Measurements from ENCODE around the gene UGT1A7.

The UGT1A7 gene

GRCh38 chr2:233671290-233672161, 10.2 kb upstream of the UGT1A7 start, which contains the start of gene UGT1A9:
UGT1A9 (plus strand) TSS chr2:233671898; CDS start chr2:233671935, 37 bp downstream.
- H3K27me3 ChIP-seq (ENCODE audit: insufficient read depth, insufficient read length) = no peaks in the 10 kb centered on the region
- no peaks in the 10 kb centered on the region for H3K9me3 ChIP-seq (ENCODE audit: insufficient read depth, low read length)
- DNase-seq (ENCODE audit: low read depth, low spot score) = no peak
- H3K4me3 ChIP-seq (ENCODE audit: insufficient read length, low read depth) = no peak within 1 kb of the TSS
- TF ChIP-seq YY1 (IDR thresholded peaks at IDR 0.05; ENCODE audit: insufficient read depth, insufficient read length) (no peak), ZNF274 (IDR thresholded peaks at IDR 0.05; ENCODE audit: low read depth, low read length) (no peak), SUZ12 (IDR thresholded peaks at IDR 0.05; ENCODE audit: extremely low read depth, insufficient read depth, insufficient read length) (no peak)
- H3K36me3 ChIP-seq (ENCODE audit: insufficient read depth, insufficient read length, low read length) = no peaks in the 10 kb centered on the region
- H3K4me1 ChIP-seq (ENCODE audit: insufficient read depth, insufficient read length) = no peaks in the 10 kb centered on the region
- H3K9ac ChIP-seq (ENCODE audit: insufficient read length, low read depth) = no peak within 1 kb of the TSS

- Histone ChIP-seq H3K9me3 (ENCODE audit: insufficient read depth, low read length) (no peaks in the 10 kb centered on the region), H3K4me3 (ENCODE audit: insufficient read length, low read depth) (no peak overlapping the region), H3K4me1 (ENCODE audit: insufficient read depth, insufficient read length) (no peaks in the 10 kb centered on the region), H3K36me3 (ENCODE audit: insufficient read depth, insufficient read length, low read length) (no peaks in the 10 kb centered on the region), H3K27me3 (ENCODE audit: insufficient read depth, insufficient read length) (no peaks in the 10 kb centered on the region), H3K9ac (ENCODE audit: insufficient read length, low read depth) (no peak overlapping the region)
- no peak for DNase-seq (ENCODE audit: low read depth, low spot score)
- TF ChIP-seq YY1 (IDR thresholded peaks at IDR 0.05; ENCODE audit: insufficient read depth, insufficient read length) (no peak), ZNF274 (IDR thresholded peaks at IDR 0.05; ENCODE audit: low read depth, low read length) (no peak), SUZ12 (IDR thresholded peaks at IDR 0.05; ENCODE audit: extremely low read depth, insufficient read depth, insufficient read length) (no peak)
Measured at GRCh38 chr2:233672886-233673285, 8.8 kb upstream of the UGT1A7 start.

GRCh38 chr2:233673896-233674295, 7.8 kb upstream of the UGT1A7 start:
- H3K36me3 ChIP-seq (ENCODE audit: insufficient read depth, insufficient read length, low read length) = no peaks in the 10 kb centered on the region
- no peaks in the 10 kb centered on the region for H3K9me3 ChIP-seq (ENCODE audit: insufficient read depth, low read length)
- H3K9ac ChIP-seq (ENCODE audit: insufficient read length, low read depth) = no peak overlapping the region
- H3K27me3 ChIP-seq (ENCODE audit: insufficient read depth, insufficient read length) = no peaks in the 10 kb centered on the region
- no peak overlapping the region for H3K4me3 ChIP-seq (ENCODE audit: insufficient read length, low read depth)
- no peaks in the 10 kb centered on the region for H3K4me1 ChIP-seq (ENCODE audit: insufficient read depth, insufficient read length)
- no peak for TF ChIP-seq YY1 (IDR thresholded peaks at IDR 0.05; ENCODE audit: insufficient read depth, insufficient read length)
- TF ChIP-seq ZNF274 (IDR thresholded peaks at IDR 0.05; ENCODE audit: low read depth, low read length) = no peak
- TF ChIP-seq SUZ12 (IDR thresholded peaks at IDR 0.05; ENCODE audit: extremely low read depth, insufficient read depth, insufficient read length) = no peak
- no peak for DNase-seq (ENCODE audit: low read depth, low spot score)

- H3K9me3 ChIP-seq (ENCODE audit: insufficient read depth, low read length) = no peaks in the 10 kb centered on the region
- no peak for TF ChIP-seq ZNF274 (IDR thresholded peaks at IDR 0.05; ENCODE audit: low read depth, low read length)
- TF ChIP-seq SUZ12 (IDR thresholded peaks at IDR 0.05; ENCODE audit: extremely low read depth, insufficient read depth, insufficient read length) = no peak
- no peak for TF ChIP-seq YY1 (IDR thresholded peaks at IDR 0.05; ENCODE audit: insufficient read depth, insufficient read length)
- H3K36me3 ChIP-seq (ENCODE audit: insufficient read depth, insufficient read length, low read length) = no peaks in the 10 kb centered on the region
- no peak for DNase-seq (ENCODE audit: low read depth, low spot score)
- no peaks in the 10 kb centered on the region for H3K4me1 ChIP-seq (ENCODE audit: insufficient read depth, insufficient read length)
- H3K27me3 ChIP-seq (ENCODE audit: insufficient read depth, insufficient read length) = no peaks in the 10 kb centered on the region
- no peak overlapping the region for H3K9ac ChIP-seq (ENCODE audit: insufficient read length, low read depth)
- H3K4me3 ChIP-seq (ENCODE audit: insufficient read length, low read depth) = no peak overlapping the region
Measured at GRCh38 chr2:233674314-233674713, 7.4 kb upstream of the UGT1A7 start.

GRCh38 chr2:233674995-233675394, 6.7 kb upstream of the UGT1A7 start:
- Histone ChIP-seq H3K36me3 (ENCODE audit: insufficient read depth, insufficient read length, low read length) (no peaks in the 10 kb centered on the region), H3K4me1 (ENCODE audit: insufficient read depth, insufficient read length) (no peaks in the 10 kb centered on the region), H3K27me3 (ENCODE audit: insufficient read depth, insufficient read length) (no peaks in the 10 kb centered on the region), H3K9me3 (ENCODE audit: insufficient read depth, low read length) (no peaks in the 10 kb centered on the region), H3K9ac (ENCODE audit: insufficient read length, low read depth) (no peak overlapping the region), H3K4me3 (ENCODE audit: insufficient read length, low read depth) (no peak overlapping the region)
- no peak for DNase-seq (ENCODE audit: low read depth, low spot score)
- TF ChIP-seq ZNF274 (IDR thresholded peaks at IDR 0.05; ENCODE audit: low read depth, low read length) (no peak), YY1 (IDR thresholded peaks at IDR 0.05; ENCODE audit: insufficient read depth, insufficient read length) (no peak)

- Histone ChIP-seq H3K4me3 (ENCODE audit: insufficient read length, low read depth) (no peak overlapping the region), H3K27me3 (ENCODE audit: insufficient read depth, insufficient read length) (no peaks in the 10 kb centered on the region), H3K36me3 (ENCODE audit: insufficient read depth, insufficient read length, low read length) (no peaks in the 10 kb centered on the region), H3K9ac (ENCODE audit: insufficient read length, low read depth) (no peak overlapping the region), H3K4me1 (ENCODE audit: insufficient read depth, insufficient read length) (no peaks in the 10 kb centered on the region), H3K9me3 (ENCODE audit: insufficient read depth, low read length) (no peaks in the 10 kb centered on the region)
- no peak for DNase-seq (ENCODE audit: low read depth, low spot score)
- no peak for TF ChIP-seq YY1 (IDR thresholded peaks at IDR 0.05; ENCODE audit: insufficient read depth, insufficient read length)
- TF ChIP-seq SUZ12 (IDR thresholded peaks at IDR 0.05; ENCODE audit: extremely low read depth, insufficient read depth, insufficient read length) = no peak
- no peak for TF ChIP-seq ZNF274 (IDR thresholded peaks at IDR 0.05; ENCODE audit: low read depth, low read length)
Measured at GRCh38 chr2:233676046-233676445, 5.7 kb upstream of the UGT1A7 start.

- Histone ChIP-seq H3K9me3 (ENCODE audit: insufficient read depth, low read length) (no peaks in the 10 kb centered on the region), H3K27me3 (ENCODE audit: insufficient read depth, insufficient read length) (no peaks in the 10 kb centered on the region), H3K4me3 (ENCODE audit: insufficient read length, low read depth) (no peak overlapping the region), H3K36me3 (ENCODE audit: insufficient read depth, insufficient read length, low read length) (no peaks in the 10 kb centered on the region), H3K4me1 (ENCODE audit: insufficient read depth, insufficient read length) (no peaks in the 10 kb centered on the region), H3K9ac (ENCODE audit: insufficient read length, low read depth) (no peak overlapping the region)
- TF ChIP-seq ZNF274 (IDR thresholded peaks at IDR 0.05; ENCODE audit: low read depth, low read length) (no peak), SUZ12 (IDR thresholded peaks at IDR 0.05; ENCODE audit: extremely low read depth, insufficient read depth, insufficient read length) (no peak), YY1 (IDR thresholded peaks at IDR 0.05; ENCODE audit: insufficient read depth, insufficient read length) (no peak)
- DNase-seq (ENCODE audit: low read depth, low spot score) = no peak
Measured at GRCh38 chr2:233679196-233679595, 2.5 kb upstream of the UGT1A7 start.
